T47D (cell line): ENCODE data around the gene SOCS2.

Experiments used
- DNase-seq, 2 experiments: peaks; one replicate each; pipeline versions ENCODE4 v3.0.0 to v3.0.0-alpha.2; 2011 to 2012; ENCODE audit warnings: low read depth in 1 of 2, low spot score in 1 of 2
- JUND ChIP-seq: IDR thresholded peaks from 2 replicates; pipeline ENCODE4 v1.6.1; 2012; ENCODE audit warnings: low read depth
- in situ Hi-C: cut with HindIII; loops from 2 replicates; pipeline ENCODE4 v1.10.0; 2016; ENCODE audit warnings: low sequenced_read_pairs, low pct_unique_long_range_greater_than_20kb

The SOCS2 gene

GRCh38 chr12:93571925-93572711 lies at the start of gene SOCS2:
Gene SOCS2, plus strand, starts transcription at chr12:93572675. Its CDS starts 223 bp downstream, at chr12:93572898.
- in situ Hi-C loops: no loop called here
- TF ChIP-seq JUND: no peak
- DNase-seq: no peak

GRCh38 chr12:93524386-93525133 lies 47.9 kb upstream of the SOCS2 start:
- peak; percentile 20 to 92 for DNase-seq
- in situ Hi-C loops: no loop called here
- peak; percentile 81; the same call in 1 of the 2 replicates for TF ChIP-seq JUND

GRCh38 chr12:93526786-93527428 lies 45.6 kb upstream of the SOCS2 start:
- DNase-seq: peak in 1 of 2 experiments; percentile 43
- in situ Hi-C loops: no loop called here
- TF ChIP-seq JUND: no peak

GRCh38 chr12:93530358-93530757 lies 42.1 kb upstream of the SOCS2 start:
- in situ Hi-C loops: no loop called here
- DNase-seq: peak in 1 of 2 experiments; percentile 40
- no peak for TF ChIP-seq JUND

- in situ Hi-C loops: no loop called here
- no peak for TF ChIP-seq JUND
- no peak for DNase-seq
Measured at GRCh38 chr12:93533310-93533709, 39.2 kb upstream of the SOCS2 start.

GRCh38 chr12:93536111-93536765 lies 36.2 kb upstream of the SOCS2 start:
- in situ Hi-C loops: no loop called here
- peak in 1 of 2 experiments; percentile 71 for DNase-seq
- TF ChIP-seq JUND: peak; percentile 76; the same call in 1 of the 2 replicates

- TF ChIP-seq JUND: no peak
- DNase-seq: no peak
- in situ Hi-C loops: no loop called here
Measured at GRCh38 chr12:93536766-93537488, 35.5 kb upstream of the SOCS2 start.

GRCh38 chr12:93537769-93538168 lies 34.7 kb upstream of the SOCS2 start:
- TF ChIP-seq JUND: no peak
- DNase-seq: no peak
- in situ Hi-C loops: no loop called here

- no peak for DNase-seq
- no peak for TF ChIP-seq JUND
- in situ Hi-C loops: no loop called here
Measured at GRCh38 chr12:93539821-93540220, 32.7 kb upstream of the SOCS2 start.

- DNase-seq: no peak
- in situ Hi-C loops: no loop called here
- no peak for TF ChIP-seq JUND
Measured at GRCh38 chr12:93540466-93540865, 32.0 kb upstream of the SOCS2 start.

GRCh38 chr12:93541578-93542225 lies 30.8 kb upstream of the SOCS2 start:
- peak; percentile 78 for TF ChIP-seq JUND
- peak; percentile 44 to 96 for DNase-seq
- in situ Hi-C loops: no loop called here
